HG02884 (cell line): ENCODE data around the gene LRRC73.
"Not testable (repeated sequence)": the region's sequence is repeated elsewhere in the genome, so short reads cannot be mapped to it uniquely, and the experiment has no call there.

Experiments used
- ATAC-seq: cut with Tn5 transposase; IDR thresholded peaks from one replicate; pipeline ENCODE4 v1.9.1; 2021; ENCODE audit warnings: mild to moderate bottlenecking, moderate library complexity; ENCODE audit not compliant: unreplicated experiment

The LRRC73 gene

DNA sequence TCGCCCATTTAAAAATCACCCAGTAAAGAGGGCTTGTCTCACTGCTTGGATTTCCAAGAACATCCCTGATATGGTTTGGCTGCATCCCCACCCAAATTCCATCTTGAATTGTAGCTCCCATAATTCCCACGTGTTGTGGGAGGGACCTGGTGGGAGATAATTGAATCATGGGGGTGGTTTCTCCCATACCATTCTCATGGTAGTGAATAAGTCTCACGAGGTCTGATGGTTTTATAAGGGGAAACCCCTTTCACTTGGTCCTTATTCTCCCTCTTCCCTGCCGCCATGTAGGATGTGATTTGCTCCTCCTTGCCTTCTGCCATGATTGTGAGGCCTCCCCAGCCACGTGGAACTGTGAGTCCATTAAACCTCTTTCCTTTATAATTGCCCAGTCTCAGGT, 42.9 kb downstream of the LRRC73 start:
- ATAC-seq, result not testable (repeated sequence)

DNA sequence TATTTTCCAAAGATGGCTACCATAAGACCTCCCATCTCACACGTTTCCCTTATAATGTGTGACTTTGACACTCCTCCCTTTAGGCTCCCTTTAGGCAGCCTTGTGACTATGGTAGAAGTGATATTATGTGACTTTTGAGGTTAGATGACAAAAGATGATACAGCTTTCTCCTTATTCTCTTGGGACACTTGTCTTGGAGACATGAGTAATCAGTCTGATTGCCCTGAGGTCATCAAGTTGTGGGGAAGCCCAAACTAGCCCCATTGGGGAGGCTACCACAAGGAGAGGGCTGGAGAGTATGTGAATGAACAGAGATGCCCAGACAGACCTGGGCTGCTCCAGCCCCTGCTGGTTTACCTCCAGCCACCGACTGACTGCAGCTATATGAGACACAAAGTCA, 44.2 kb downstream of the LRRC73 start:
- no peak for ATAC-seq

DNA sequence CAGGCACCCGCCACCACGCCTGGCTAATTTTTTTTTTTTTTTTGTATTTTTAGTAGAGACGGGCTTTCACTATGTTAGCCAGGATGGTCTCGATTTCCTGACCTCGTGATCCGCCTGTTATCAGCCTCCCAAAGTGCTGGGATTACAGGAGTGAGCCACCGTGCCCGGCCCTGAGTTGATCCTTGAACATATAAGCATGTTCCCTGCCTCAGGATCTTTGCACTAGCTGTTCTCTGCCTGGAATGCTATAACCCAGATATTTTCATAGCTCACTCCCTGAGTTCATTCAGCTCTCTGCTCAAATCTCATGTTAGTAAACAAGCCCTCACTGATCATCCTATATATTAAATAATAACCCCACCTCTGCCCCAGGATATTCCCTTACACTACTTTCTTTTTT, 45.8 kb downstream of the LRRC73 start:
- ATAC-seq, result no peak

DNA sequence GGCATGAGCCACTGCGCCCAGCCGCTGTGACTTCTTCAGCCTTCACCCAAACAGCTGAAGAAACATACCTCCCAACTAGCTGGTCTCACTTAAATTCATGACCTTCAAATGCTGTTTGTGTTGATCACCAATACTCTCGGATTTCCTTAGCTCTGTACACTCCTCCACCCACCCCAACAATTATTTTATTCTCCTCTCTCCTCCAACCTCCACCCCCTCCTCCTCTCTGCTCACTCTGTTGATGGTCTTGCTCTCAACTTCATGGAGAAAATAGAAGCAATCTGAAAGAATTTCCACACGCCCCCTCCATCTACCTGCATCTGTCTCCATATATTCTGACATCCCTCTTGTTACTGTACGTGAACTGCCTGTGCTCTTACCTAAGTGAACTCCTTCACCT, 48.2 kb downstream of the LRRC73 start:
- no peak for ATAC-seq

DNA sequence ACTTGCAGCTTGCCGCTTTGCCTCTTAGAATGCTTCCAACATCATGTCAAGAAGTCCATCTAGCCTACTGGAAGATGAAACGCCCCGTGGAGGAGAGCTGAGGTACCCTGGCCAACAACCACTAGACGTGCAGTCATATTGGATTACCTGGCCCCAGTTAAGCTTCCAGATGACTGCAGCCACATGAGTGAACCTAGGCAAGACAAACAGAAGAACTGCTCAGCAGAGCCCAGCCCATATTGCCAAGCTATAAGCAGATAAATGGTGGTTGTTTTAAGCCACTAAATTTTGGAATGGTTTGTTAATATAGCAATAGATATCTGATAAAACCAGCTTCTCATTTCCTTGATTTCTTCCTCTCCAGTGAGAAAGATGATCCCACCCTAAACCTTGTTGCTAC, 50.1 kb downstream of the LRRC73 start:
- no peak for ATAC-seq

DNA sequence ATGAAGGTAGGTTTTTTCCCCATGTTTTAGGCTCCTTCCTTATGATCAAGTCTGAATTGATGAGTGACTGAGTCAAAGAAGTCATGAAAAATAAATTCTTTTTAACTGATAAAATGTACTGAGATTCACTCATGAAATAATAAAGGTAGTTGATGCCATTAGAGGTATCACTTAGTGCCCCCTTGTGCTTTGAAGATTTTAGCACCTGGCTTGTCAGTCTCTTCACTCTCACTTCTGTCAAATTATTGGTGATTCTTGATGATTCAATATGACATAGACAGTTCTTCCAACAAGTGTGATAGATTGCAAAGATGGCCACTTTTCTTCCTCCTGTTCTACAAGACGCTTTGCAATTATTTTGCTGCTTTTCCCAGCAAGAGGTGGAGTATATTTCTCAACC, 50.6 kb downstream of the LRRC73 start:
- no peak for ATAC-seq

DNA sequence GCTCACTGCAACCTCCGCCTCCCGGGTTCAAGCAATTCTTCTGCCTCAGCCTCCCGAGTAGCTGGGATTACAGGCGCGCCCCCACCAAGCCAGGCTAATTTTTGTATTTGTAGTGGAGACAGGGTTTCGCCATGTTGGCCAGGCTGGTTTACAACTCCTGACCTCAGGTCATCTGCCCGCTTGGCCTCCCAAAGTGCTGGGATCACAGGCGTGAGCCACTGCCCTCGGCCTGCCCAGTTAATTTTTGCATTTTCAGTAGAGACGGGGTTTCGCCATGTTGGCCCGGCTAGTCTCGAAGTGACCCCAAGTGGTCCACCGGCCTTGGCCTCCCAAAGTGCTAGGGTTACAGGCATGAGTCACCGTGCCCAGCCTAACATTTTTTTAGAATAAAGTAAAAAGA, 52.0 kb downstream of the LRRC73 start:
- ATAC-seq, result not testable (repeated sequence)

DNA sequence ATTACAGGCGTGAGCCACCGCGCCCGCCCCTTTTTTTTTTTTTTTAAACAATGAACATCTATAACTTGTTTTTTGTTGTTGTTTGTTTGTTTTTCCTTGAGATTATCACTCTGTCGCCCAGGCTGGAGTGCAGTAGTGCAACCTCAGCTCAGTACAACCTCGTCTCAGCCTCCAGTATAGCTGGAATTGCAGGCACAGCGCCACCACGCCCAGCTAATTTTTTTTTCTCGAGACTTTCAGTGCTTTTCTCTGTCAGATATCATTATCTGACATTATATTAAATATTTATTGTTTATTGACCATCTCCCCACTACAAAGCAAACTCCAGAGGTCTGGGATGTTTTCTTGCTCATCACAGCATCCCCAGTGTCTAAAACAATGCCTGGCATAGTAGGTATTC, 52.5 kb downstream of the LRRC73 start:
- ATAC-seq, result no peak
